GM12872 (cell line): ENCODE results near the gene RLN2.
"Not testable (repeated sequence)": the region's sequence is repeated elsewhere in the genome, so short reads cannot be mapped to it uniquely, and the experiment has no call there.

Experiments
- CTCF ChIP-seq: IDR thresholded peaks from 3 replicates; pipeline ENCODE4 v1.5.1; 2011; ENCODE audit warnings: low read depth, mild to moderate bottlenecking, low read length, moderate library complexity; ENCODE audit not compliant: insufficient read depth

RLN2 gene

GRCh38 chr9:5303840-5304795 is at the start of gene RLN2:
RLN2 (minus strand) TSS chr9:5304716; CDS start chr9:5304580, 136 bp downstream.
- not testable (repeated sequence) for TF ChIP-seq CTCF

DNA sequence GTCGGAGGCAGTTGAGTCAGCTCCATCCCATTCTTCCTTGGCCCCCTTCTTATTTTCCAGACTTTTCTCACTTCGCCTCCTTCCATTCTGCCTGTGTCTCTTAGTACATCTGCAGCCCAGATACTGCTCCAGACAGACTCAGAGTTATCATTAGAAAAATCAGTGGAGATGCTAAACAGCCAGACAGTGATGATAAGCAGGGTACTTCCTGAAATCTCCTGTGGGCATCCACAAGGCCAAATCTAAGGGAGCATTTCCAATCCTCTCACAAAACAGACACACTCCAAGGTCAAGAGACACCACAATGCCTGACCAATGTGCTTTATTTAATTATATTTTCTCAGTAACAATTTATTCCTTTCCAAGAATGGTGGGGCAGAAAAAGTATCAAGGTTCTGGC is 49.7 kb upstream of the RLN2 start:
- TF ChIP-seq CTCF: no peak

- no peak for TF ChIP-seq CTCF
Observed at GRCh38 chr9:5352637-5353248, 48.2 kb upstream of the RLN2 start.

DNA sequence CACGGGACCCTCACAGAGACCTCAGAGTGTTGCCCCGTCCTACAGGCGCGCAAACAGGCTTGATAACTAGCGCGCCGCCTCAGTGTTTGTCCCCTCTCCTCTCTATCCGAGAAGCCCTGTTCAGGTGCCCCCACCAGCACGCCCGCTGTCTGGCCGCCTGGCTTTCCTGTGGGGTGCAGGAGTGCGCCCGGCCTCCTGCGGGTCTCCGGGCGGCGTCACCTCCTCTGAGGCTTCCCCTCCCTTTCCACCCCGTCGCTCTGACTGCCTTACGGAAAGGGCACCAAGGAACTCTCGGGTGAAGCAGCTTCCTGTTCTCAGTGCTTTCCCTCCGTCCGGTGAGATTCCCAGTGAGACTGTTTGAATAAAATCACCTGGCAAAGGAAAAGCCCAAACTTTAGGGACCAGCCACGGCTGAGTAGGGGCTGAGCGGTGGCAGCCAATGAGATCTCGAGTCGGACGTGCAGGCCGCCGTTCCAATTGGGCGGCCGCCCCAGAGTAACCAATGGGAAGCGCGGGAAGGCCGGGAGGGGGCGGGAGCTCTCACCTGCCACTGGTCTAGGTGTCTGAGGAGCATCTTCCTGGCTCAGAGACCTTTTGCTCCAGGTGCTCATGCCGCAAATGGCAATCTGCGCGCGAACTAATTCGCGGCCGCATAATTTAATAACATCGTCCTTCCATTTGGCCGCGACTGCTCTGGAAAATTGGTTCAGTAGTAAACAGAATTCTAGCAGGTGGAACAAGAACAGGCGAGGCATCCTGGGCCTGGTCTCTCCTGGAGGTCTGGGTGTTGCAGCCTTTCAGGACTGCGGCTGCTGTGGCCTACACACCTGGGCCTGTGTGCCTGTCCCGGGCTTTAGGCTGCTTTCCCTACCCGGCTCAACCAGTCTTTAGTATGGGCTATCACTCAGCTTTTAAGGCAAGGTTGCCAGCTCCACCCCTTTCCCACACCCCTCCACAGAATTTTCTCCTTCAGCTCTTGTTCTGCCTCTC is 34.8 kb upstream of the RLN2 start, which contains the start of gene RLN1:
RLN1 (minus strand) TSS at position 885 of the 990 bp plus-strand sequence; CDS start at position 755, 130 bp downstream.
- TF ChIP-seq CTCF: not testable (repeated sequence)

- no peak for TF ChIP-seq CTCF
Observed at GRCh38 chr9:5336688-5337087, 32.2 kb upstream of the RLN2 start.

DNA sequence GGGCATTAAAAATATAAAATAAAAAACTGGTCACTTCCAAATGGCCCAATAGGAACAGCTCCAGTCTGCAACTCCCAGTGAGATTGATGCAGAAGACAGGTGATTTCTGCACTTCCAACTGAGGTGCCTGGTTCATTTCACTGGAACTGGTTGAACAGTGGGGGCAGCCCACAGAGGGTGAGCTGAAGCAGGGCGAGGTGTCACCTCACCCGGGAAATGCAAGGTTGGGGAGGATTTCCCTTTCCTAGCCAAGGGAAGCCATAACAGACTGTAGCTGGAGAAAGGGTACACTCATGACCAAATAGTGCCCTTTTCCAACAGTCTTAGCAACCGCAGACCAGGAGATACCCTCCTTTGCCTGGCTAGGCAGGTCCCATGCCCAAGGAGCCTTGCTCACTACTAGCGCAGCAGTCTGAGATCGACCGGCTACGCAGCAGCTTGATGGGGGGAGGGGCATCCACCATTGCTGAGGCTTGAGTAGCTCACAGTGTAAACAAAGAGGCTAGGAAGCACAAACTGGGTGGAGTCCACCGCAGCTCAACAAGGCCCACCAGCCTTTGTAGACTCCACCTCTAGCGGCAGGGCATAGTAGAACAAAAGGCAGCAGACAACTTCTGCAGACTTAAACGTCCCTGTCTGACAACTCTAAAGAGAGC is 22.5 kb upstream of the RLN2 start:
- no peak for TF ChIP-seq CTCF
